ENCODE results near the gene SIGLEC9. TPM values are rescaled to one million over a fixed set of nuclear protein-coding genes. Genes with fewer than 3 reads are reported as not detected.

Gene SIGLEC9
- total RNA-seq, 1 experiment from 2014 or later, result not detected

DNA sequence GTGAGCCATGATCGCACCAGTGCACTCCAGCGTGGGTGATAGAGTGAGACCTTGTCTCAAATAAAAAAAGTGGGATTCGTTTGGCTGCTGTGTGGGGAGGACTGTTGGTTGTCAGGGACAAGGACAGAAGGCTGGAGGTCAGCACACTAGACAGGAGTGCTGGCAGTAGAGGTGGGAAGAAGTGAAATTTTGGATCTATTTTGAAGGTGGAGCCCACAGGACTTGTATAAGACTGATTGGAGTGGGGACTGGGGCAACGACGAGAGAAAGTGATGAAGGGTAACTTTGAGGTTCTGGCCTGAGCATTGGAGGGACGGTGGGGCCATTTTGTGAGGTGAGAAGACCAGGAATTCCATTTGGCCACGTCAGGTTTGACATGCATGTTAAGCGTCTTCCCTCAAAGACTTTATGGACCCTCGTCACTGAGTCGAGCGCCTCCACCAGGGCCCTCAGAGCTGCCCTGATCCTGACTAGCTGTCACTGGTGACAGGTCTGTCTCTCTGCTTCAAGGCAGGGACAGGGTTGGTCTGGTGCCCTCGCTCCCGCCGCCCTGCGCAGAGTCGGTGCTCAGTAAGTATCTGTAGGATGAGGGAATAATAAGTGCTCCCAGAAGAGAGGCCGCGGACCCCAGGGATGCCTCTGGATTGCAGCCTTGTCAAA lies 17.2 kb upstream of the SIGLEC9 start:
- Histone ChIP-seq H3K4me1 (ENCODE audit: insufficient read depth, low read length) (peaks cover 17% of the 10 kb centered on the region; the same call in 1 of the 2 replicates), H4K20me1 (ENCODE audit: low read length) (peaks cover 4% of the 10 kb centered on the region), H3K36me3 (ENCODE audit: low read depth, low read length) (peaks cover 12% of the 10 kb centered on the region), H3K27ac (ENCODE audit: low read length) (peak overlapping the region; percentile 39), H3K9me3 (ENCODE audit: low read length) (no peaks in the 10 kb centered on the region), H3K9me2 (replicated peaks; ENCODE audit: low read length) (no peaks in the 10 kb centered on the region), H3K4me3 (ENCODE audit: low read length) (peak overlapping the region; percentile 91), H3F3A (ENCODE audit: low read length, unreplicated experiment) (no peaks in the 10 kb centered on the region), H3K27me3 (ENCODE audit: low read length) (no peaks in the 10 kb centered on the region), H2AFZ (ENCODE audit: low read length) (peak overlapping the region; percentile 70), H3K9ac (ENCODE audit: low read length) (peak overlapping the region; percentile 90), H3K79me2 (ENCODE audit: low read length) (peaks cover 45% of the 10 kb centered on the region), H3K4me2 (ENCODE audit: low read length) (peak overlapping the region; percentile 96)
- POLR2A ChIA-PET (ENCODE audit: unreplicated experiment), result no interaction called here
- DNase-seq, result peak; percentile 40
- BruUV-seq (replicated peaks), result TSS peak; percentile 65
- CTCF ChIA-PET, result no interaction called here
- ATAC-seq, result peak; percentile 9
- no peak for TF ChIP-seq EZH2phosphoT487 (IDR thresholded peaks at IDR 0.05; ENCODE audit: borderline replicate concordance, low read length)
- TF ChIP-seq, protein P1, sequence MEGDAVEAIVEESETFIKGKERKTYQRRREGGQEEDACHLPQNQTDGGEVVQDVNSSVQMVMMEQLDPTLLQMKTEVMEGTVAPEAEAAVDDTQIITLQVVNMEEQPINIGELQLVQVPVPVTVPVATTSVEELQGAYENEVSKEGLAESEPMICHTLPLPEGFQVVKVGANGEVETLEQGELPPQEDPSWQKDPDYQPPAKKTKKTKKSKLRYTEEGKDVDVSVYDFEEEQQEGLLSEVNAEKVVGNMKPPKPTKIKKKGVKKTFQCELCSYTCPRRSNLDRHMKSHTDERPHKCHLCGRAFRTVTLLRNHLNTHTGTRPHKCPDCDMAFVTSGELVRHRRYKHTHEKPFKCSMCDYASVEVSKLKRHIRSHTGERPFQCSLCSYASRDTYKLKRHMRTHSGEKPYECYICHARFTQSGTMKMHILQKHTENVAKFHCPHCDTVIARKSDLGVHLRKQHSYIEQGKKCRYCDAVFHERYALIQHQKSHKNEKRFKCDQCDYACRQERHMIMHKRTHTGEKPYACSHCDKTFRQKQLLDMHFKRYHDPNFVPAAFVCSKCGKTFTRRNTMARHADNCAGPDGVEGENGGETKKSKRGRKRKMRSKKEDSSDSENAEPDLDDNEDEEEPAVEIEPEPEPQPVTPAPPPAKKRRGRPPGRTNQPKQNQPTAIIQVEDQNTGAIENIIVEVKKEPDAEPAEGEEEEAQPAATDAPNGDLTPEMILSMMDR (conservative IDR thresholded peaks at IDR 0.05; ENCODE audit: low read depth, low read length), result peak; percentile 31
- intact Hi-C loops (cut with micrococcal nuclease), result loop anchor here (5.0 kb wide), 1 partner anchor 305 kb away; no protein-coding TSS in a partner anchor

DNA sequence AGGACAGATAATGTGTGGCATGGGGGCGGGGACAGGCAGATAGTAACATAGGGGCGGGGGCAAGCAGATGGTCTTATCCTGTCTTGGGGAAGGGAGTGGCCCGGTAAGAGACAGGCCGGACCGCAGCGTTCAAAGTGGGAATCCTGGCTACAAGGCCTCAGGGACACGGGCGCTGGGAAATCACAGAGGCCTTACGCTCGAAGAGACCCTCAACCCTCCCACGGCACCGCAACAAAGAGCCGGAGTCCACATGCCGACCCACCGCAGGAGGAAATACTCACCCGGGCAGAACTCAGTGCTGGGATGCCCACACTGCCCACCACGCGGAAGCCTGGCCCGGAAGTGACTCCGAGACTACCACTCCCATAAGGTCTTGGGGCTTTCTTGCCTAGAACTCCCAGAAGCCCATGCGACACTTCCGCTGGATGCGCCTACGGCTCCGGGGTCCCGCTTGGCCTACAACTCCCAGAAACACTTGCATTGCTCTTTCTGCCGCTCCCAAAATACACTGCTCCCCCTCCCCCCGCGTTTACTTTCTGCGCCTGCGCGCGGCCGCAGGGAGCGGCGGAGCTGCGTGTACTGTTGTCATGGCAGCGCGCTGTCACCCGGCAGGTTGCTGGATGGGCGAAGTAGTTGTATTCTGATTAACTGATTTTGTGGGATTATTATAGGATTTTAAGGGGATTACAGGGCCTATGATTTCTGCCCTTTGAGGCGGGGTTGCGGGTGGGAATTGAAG lies 16.5 kb upstream of the SIGLEC9 start, which contains the start of gene CTU1:
Gene CTU1 (minus strand): TSS at position 344 of the 739 bp plus-strand sequence. CDS start 3,840 bp downstream, outside the sequence.
- POLR2A ChIA-PET (ENCODE audit: unreplicated experiment), result interaction anchor here (0.6 kb wide), 1 partner anchor 9 kb away, joined by 4 read pairs; no protein-coding TSS in a partner anchor

More for the DNA sequence above, 16.5 kb upstream of the SIGLEC9 start, which contains the start of gene CTU1:
- H3K9me3 ChIP-seq (ENCODE audit: low read length), result no peaks in the 10 kb centered on the region
- DNase-seq (peak; percentile 100), ATAC-seq (peak; percentile 99)
- intact Hi-C loops (cut with micrococcal nuclease), result loop anchor here (5.0 kb wide), 1 partner anchor 306 kb away; no protein-coding TSS in a partner anchor
- no TSS peak for BruUV-seq (replicated peaks)
- CTCF ChIA-PET, result interaction anchor here (0.5 kb wide), 1 partner anchor 51 kb away, joined by 3 read pairs; no protein-coding TSS in a partner anchor
- peak within 1 kb of the TSS; percentile 39 for H3K27ac ChIP-seq (ENCODE audit: low read length)
- H3K9ac ChIP-seq (ENCODE audit: low read length), result peak within 1 kb of the TSS; percentile 90
- TF ChIP-seq EZH2phosphoT487 (IDR thresholded peaks at IDR 0.05; ENCODE audit: borderline replicate concordance, low read length) (no peak), EZH2 (IDR thresholded peaks at IDR 0.05; ENCODE audit: low read length, unreplicated experiment) (no peak)
- TF ChIP-seq, protein P1 (conservative IDR thresholded peaks at IDR 0.05; ENCODE audit: low read depth, low read length), result no peak
- peak within 1 kb of the TSS; percentile 91 for H3K4me3 ChIP-seq (ENCODE audit: low read length)
- peak within 1 kb of the TSS; percentile 88 for H2AFZ ChIP-seq (ENCODE audit: low read length)
- peaks cover 6% of the 10 kb centered on the region for H3K36me3 ChIP-seq (ENCODE audit: low read depth, low read length)
- no peaks in the 10 kb centered on the region for H3F3A ChIP-seq (ENCODE audit: low read length, unreplicated experiment)
- peak within 1 kb of the TSS; percentile 96 for H3K4me2 ChIP-seq (ENCODE audit: low read length)
- peaks cover 40% of the 10 kb centered on the region for H3K79me2 ChIP-seq (ENCODE audit: low read length)
- peaks cover 4% of the 10 kb centered on the region; the same call in 1 of the 2 replicates for H3K27me3 ChIP-seq (ENCODE audit: low read length)
- no peaks in the 10 kb centered on the region for H4K20me1 ChIP-seq (ENCODE audit: low read length)
- H3K4me1 ChIP-seq (ENCODE audit: insufficient read depth, low read length), result peaks cover 17% of the 10 kb centered on the region; the same call in 1 of the 2 replicates
- no peaks in the 10 kb centered on the region for H3K9me2 ChIP-seq (replicated peaks; ENCODE audit: low read length)

Measured in PC-3 (cell line).